ENCODE data around the gene BCL11A.
A peak's percentile ranks its signal among the peaks of the same experiment; 100 is the strongest.

BCL11A gene

GRCh38 chr2:60512062-60512622, 41.3 kb downstream of the BCL11A start:
- TF ChIP-seq, protein P1, sequence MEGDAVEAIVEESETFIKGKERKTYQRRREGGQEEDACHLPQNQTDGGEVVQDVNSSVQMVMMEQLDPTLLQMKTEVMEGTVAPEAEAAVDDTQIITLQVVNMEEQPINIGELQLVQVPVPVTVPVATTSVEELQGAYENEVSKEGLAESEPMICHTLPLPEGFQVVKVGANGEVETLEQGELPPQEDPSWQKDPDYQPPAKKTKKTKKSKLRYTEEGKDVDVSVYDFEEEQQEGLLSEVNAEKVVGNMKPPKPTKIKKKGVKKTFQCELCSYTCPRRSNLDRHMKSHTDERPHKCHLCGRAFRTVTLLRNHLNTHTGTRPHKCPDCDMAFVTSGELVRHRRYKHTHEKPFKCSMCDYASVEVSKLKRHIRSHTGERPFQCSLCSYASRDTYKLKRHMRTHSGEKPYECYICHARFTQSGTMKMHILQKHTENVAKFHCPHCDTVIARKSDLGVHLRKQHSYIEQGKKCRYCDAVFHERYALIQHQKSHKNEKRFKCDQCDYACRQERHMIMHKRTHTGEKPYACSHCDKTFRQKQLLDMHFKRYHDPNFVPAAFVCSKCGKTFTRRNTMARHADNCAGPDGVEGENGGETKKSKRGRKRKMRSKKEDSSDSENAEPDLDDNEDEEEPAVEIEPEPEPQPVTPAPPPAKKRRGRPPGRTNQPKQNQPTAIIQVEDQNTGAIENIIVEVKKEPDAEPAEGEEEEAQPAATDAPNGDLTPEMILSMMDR (conservative IDR thresholded peaks at IDR 0.05; ENCODE audit: low read depth, low read length), result no peak
- no peak for DNase-seq (ENCODE audit: low read depth)
- no peak overlapping the region for H3K4me3 ChIP-seq (ENCODE audit: low read depth, low read length)

DNA sequence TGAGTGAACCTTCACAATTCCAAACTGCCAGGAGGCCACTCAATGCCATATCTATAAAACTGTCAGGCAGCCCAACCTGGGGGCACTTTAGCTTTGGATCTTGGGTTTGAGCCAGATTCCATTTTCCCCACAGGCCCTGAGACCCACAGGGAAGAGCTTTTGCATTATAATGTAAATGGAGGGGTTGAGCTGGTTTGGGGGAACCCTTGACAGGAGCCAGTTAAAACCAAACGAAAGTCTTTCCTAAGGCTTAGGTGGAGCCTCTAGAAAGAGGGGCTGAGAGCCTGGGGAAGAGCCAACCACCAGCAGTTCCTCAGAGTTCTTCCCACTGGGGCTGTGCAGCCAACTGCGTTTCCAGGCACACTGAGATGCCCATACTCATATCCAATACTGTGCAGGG, 42.7 kb downstream of the BCL11A start:
- no peak for DNase-seq (ENCODE audit: low read depth)
- TF ChIP-seq, protein P1 (conservative IDR thresholded peaks at IDR 0.05; ENCODE audit: low read depth, low read length), result no peak
- H3K4me3 ChIP-seq (ENCODE audit: low read depth, low read length), result no peak overlapping the region

DNA sequence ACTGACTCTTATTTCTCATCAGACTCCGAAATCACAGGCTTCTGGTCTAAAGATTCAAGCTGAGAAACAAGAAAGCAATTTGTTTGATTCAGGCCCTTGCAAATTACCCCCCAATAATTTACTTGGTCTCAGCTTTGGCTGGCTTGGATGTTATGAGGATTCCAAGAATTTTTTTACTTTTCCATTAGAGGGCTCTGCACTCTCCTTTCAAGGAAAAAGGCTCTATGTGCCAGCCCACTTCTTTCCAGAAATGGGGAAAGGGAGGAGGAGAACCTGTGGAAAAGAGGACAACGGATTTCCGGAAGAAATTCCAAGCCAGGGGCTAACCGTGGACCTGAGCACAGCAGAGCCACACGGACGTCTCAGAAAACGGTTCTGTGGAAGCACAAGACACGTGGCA, 44.4 kb downstream of the BCL11A start:
- H3K4me3 ChIP-seq (ENCODE audit: low read depth, low read length), result no peak overlapping the region
- DNase-seq (ENCODE audit: low read depth), result no peak
- TF ChIP-seq, protein P1 (conservative IDR thresholded peaks at IDR 0.05; ENCODE audit: low read depth, low read length), result no peak

DNA sequence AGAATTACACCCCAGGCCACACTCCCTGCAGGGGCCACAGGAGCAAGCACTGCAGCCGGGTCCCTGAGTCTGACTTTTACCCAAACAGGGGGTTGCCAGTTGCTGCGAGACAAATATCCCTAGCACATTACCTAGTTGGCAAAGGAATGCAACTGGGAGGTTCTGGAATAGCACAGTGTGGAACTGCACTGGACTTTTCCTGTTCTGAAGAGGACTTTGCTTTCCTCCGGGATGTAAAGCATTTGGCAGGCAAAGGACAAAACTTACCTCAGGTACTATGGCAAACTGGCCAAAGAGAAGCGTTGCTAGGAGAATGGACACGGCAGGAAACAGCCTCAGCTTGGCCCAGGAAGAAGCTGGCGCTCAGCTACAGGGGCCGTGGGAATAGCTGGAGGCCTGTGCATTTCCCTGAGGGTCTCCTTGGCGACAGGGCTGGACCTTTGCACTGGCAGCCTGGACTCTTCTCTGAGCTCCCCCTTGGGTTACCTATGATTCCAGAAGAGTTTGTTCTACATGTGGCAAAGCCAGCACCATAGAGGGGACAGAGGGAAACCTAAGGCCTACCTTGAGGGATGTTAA, 45.0 kb downstream of the BCL11A start:
- TF ChIP-seq, protein P1 (conservative IDR thresholded peaks at IDR 0.05; ENCODE audit: low read depth, low read length), result no peak
- H3K4me3 ChIP-seq (ENCODE audit: low read depth, low read length), result no peak overlapping the region
- DNase-seq (ENCODE audit: low read depth), result no peak

- peak; percentile 29 for DNase-seq (ENCODE audit: low read depth)
- no peak overlapping the region for H3K4me3 ChIP-seq (ENCODE audit: low read depth, low read length)
- TF ChIP-seq, protein P1 (conservative IDR thresholded peaks at IDR 0.05; ENCODE audit: low read depth, low read length), result no peak
These were observed 46.1 kb downstream of the BCL11A start for GRCh38 chr2:60507211-60507965.

DNA sequence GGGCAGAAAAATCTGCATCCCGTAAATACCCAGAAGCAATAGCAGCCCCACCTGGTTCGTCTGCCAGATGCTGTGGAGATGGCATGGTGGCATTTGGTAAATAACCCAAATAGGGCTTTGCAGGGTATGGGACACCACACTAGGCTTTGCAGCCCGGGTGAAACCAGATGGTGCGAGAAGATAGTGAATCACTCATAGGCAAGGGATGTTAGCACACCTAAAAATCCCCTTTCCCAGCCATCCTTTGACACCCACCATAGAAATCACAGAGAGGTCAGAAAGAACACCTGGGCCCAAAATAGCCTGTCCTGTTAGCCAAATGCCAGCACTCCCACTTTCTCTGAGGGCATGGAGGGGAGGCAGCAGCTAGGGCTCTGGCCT, 47.6 kb downstream of the BCL11A start:
- TF ChIP-seq, protein P1 (conservative IDR thresholded peaks at IDR 0.05; ENCODE audit: low read depth, low read length), result no peak
- DNase-seq (ENCODE audit: low read depth), result no peak
- no peak overlapping the region for H3K4me3 ChIP-seq (ENCODE audit: low read depth, low read length)
